Activated CD8-positive, alpha-beta T cell treated with anti-CD3 and anti-CD28 coated beads for 36 hours (primary cell): Measurements from ENCODE around the gene ZNF497. TPM values are rescaled to one million over a fixed set of nuclear protein-coding genes. Genes with fewer than 3 reads are reported as not detected.
A peak's percentile ranks its signal among the peaks of the same experiment; 100 is the strongest.
"Not testable (repeated sequence)": the region's sequence is repeated elsewhere in the genome, so short reads cannot be mapped to it uniquely, and the experiment has no call there.

Source experiments
- ATAC-seq: fragments of 200-7000 bp; cut with Tn5 transposase; one replicate; pipeline ENCODE4 v1.10.0; 2021; ENCODE audit warnings: mild to moderate bottlenecking, moderate library complexity
- CTCF ChIA-PET: fragments of 350-600 bp; sonication (Branson Sonifier 250); formaldehyde crosslinking; loops from one replicate; lab custom pipeline; 2021; ENCODE audit warnings: antibody characterized with exemption; lab: Charles Lee
- POLR2A ChIA-PET: fragments of 350-600 bp; sonication (Branson Sonifier 250); formaldehyde crosslinking; loops from one replicate; lab custom pipeline; 2021; ENCODE audit warnings: antibody characterized with exemption; lab: Charles Lee
- DNase-seq: peaks from one replicate; pipeline ENCODE4 v3.0.0-alpha.2; 2020
- H3K27ac Mint-ChIP-seq: one replicate; pipeline ENCODE4 v1.8.0; 2021; ENCODE audit warnings: mild to moderate bottlenecking, mixed read lengths
- H3K27me3 Mint-ChIP-seq: one replicate; pipeline ENCODE4 v1.8.0; 2021; ENCODE audit warnings: mixed read lengths
- H3K36me3 Mint-ChIP-seq: one replicate; pipeline ENCODE4 v1.8.0; 2021; ENCODE audit warnings: low read depth, mixed read lengths
- H3K4me1 Mint-ChIP-seq: one replicate; pipeline ENCODE4 v1.8.0; 2021; ENCODE audit warnings: low read depth, mixed read lengths
- H3K4me3 Mint-ChIP-seq: one replicate; pipeline ENCODE4 v1.8.0; 2021; ENCODE audit warnings: mild to moderate bottlenecking, moderate library complexity, mixed read lengths
- H3K9me3 Mint-ChIP-seq: one replicate; pipeline ENCODE4 v1.8.0; 2021; ENCODE audit warnings: mixed read lengths
- intact Hi-C: fragments of 100-400 bp; cut with micrococcal nuclease; formaldehyde crosslinking; loops from one replicate; pipeline ENCODE4 v1.10.0; 2022
- total RNA-seq, 2 experiments: library from RNA; stranded (reverse); gene quantifications; one replicate each; pipeline ENCODE4 v1.2.3, GENCODE V29; 2021
- TF ChIP-seq, protein P1 (sequence below): fragments of 200-600 bp; IDR thresholded peaks from one replicate; pipeline ENCODE4 v1.8.0; 2022; ENCODE audit warnings: antibody characterized with exemption, mild to moderate bottlenecking

Gene ZNF497
- total RNA-seq, 2 experiments from 2014 or later: 1.3 to 1.6 TPM

DNA sequence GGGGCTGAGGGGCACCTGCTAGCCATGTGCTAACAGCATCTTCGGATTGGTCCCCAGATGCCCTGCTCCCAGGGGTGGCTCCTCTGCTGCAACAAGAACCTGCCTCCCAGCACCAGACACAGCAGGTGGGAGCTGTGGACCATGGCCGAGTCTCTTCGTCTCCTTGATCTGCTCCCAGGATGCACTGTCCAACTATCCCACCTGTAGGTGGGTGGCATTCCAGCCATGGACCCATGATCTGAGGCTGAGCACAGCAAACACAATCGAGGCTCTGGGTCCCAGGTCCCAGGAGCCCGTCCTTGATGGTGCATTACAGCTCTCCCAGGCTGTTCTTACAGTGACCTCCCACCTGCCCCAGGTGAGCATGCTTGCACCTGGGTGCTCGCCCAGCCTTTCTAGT is 16.7 kb upstream of the ZNF497 start:
- Mint-ChIP-seq H3K4me1 (peaks cover 13% of the 10 kb centered on the region), H3K27ac (peak overlapping the region; percentile 87), H3K36me3 (no peaks in the 10 kb centered on the region), H3K27me3 (no peaks in the 10 kb centered on the region), H3K4me3 (peak overlapping the region; percentile 83), H3K9me3 (no peaks in the 10 kb centered on the region)
- intact Hi-C loops: no loop called here
- TF ChIP-seq, protein P1, sequence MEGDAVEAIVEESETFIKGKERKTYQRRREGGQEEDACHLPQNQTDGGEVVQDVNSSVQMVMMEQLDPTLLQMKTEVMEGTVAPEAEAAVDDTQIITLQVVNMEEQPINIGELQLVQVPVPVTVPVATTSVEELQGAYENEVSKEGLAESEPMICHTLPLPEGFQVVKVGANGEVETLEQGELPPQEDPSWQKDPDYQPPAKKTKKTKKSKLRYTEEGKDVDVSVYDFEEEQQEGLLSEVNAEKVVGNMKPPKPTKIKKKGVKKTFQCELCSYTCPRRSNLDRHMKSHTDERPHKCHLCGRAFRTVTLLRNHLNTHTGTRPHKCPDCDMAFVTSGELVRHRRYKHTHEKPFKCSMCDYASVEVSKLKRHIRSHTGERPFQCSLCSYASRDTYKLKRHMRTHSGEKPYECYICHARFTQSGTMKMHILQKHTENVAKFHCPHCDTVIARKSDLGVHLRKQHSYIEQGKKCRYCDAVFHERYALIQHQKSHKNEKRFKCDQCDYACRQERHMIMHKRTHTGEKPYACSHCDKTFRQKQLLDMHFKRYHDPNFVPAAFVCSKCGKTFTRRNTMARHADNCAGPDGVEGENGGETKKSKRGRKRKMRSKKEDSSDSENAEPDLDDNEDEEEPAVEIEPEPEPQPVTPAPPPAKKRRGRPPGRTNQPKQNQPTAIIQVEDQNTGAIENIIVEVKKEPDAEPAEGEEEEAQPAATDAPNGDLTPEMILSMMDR: no peak
- ChIA-PET CTCF (interaction anchor here (1.5 kb wide), 1 partner anchor 29 kb away, joined by 3 read pairs; the partner anchor contains the start of gene ZNF584), POLR2A (interaction anchor here (0.9 to 1.9 kb wide), 8 partner anchors 12 to 141 kb away, joined by 3 to 16 read pairs (median 4); partner anchors contain the start of genes ZBTB45 and ZNF497)
- DNase-seq (no peak), ATAC-seq (no peak)

GRCh38 chr19:58376724-58377123 is 14.2 kb upstream of the ZNF497 start:
- H3K36me3 Mint-ChIP-seq, H3K4me1 Mint-ChIP-seq, DNase-seq, H3K27ac Mint-ChIP-seq, H3K4me3 Mint-ChIP-seq, POLR2A ChIA-PET, intact Hi-C loops, H3K27me3 Mint-ChIP-seq, CTCF ChIA-PET, H3K9me3 Mint-ChIP-seq, ATAC-seq: not testable (repeated sequence)

- Mint-ChIP-seq H3K4me3 (no peak overlapping the region), H3K27ac (no peak overlapping the region), H3K4me1 (no peaks in the 10 kb centered on the region), H3K27me3 (no peaks in the 10 kb centered on the region), H3K36me3 (no peaks in the 10 kb centered on the region), H3K9me3 (no peaks in the 10 kb centered on the region)
- TF ChIP-seq, protein P1: no peak
- DNase-seq (no peak), ATAC-seq (no peak)
- ChIA-PET CTCF (no interaction called here), POLR2A (interaction anchor here (0.8 to 1.4 kb wide), 3 partner anchors 9 to 12 kb away, joined by 3 to 5 read pairs (median 4); partner anchors contain the start of gene ZNF497)
- intact Hi-C loops: no loop called here
Measured at GRCh38 chr19:58374200-58374599, 11.6 kb upstream of the ZNF497 start.

DNA sequence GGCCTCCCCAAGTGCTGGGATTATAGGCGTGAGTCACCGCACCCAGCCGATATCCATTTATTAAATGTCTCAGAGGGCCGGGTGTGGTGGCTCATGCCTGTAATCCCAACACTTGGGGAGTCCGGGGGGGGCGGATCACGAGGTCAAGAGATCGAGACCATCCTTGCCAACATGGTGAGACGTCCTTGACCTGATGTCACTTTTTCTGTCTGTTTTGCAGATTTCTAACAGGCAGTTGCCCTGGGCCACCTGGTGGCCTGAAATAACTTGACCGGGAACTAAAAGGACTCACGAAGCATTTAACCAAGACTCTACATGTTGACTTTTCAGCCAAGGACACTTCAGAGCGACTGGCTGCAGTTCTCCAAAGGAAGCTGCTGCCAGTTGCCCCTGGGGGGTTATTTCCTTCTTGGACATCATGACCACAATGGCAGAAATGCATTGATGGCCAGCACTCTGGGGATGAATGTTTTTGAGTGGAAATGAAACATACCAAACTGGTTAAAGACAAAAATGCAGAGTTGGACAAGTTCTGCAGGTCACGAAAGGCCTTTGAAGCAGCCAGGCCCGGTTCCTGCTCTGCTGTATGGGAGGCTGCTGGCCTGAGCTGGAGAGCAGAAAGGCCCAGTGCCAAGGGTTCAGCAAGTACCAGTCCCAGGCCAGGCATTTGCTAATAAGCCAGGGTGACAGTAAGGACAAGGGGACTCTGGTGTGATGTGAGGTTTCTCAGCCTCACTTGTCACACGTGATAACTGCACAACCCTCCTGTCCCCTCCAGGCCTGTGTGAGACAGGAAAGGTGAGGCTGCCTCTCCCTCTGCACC is 10.0 kb upstream of the ZNF497 start:
- Mint-ChIP-seq H3K36me3 (no peaks in the 10 kb centered on the region), H3K4me3 (no peak overlapping the region), H3K27ac (no peak overlapping the region), H3K27me3 (no peaks in the 10 kb centered on the region), H3K9me3 (no peaks in the 10 kb centered on the region), H3K4me1 (no peaks in the 10 kb centered on the region)
- TF ChIP-seq, protein P1: no peak
- ATAC-seq (no peak), DNase-seq (no peak)
- POLR2A ChIA-PET: interaction anchor here (0.7 to 1.4 kb wide), 3 partner anchors 10 to 23 kb away, joined by 3 to 5 read pairs (median 3); partner anchors contain the start of gene ZNF497
- CTCF ChIA-PET: no interaction called here
- intact Hi-C loops: no loop called here

- intact Hi-C loops: no loop called here
- ATAC-seq (no peak), DNase-seq (no peak)
- Mint-ChIP-seq H3K4me3 (no peak overlapping the region), H3K36me3 (no peaks in the 10 kb centered on the region), H3K27ac (no peak overlapping the region), H3K27me3 (no peaks in the 10 kb centered on the region), H3K4me1 (no peaks in the 10 kb centered on the region), H3K9me3 (no peaks in the 10 kb centered on the region)
- ChIA-PET CTCF (interaction anchor here (1.6 kb wide), 1 partner anchor 152 kb away, joined by 3 read pairs; no protein-coding TSS in a partner anchor), POLR2A (no interaction called here)
- TF ChIP-seq, protein P1: no peak
Measured at GRCh38 chr19:58368561-58369360, 6.2 kb upstream of the ZNF497 start.
